ENCODE results near the gene MED12L. TPM values are rescaled to one million over a fixed set of nuclear protein-coding genes. Genes with fewer than 3 reads are reported as not detected.

Gene MED12L
- total RNA-seq, 1 experiment from 2014 or later, result 14.9 TPM

DNA sequence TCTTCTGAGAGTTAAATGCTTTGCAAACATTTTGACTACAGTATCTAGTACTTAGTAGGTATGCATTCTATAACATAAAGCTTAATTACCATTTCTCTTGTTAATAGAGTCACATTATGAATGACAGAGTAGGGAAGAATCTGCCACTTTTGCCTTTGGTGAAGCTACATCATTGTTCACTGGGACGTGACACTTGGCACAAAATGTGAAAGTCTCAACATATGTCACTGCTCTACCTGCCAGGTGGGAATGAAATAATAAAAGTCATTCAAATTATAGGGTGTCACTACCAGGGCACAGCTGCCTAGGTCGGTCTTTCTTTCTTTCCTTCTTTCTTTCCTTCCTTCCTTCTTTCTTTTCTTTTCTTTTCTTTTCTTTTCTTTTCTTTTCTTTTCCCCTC lies 213.5 kb downstream of the MED12L start:
- no peaks in the 10 kb centered on the region for H3K79me2 ChIP-seq (ENCODE audit: insufficient read depth, low read length)
- H2BK15ac ChIP-seq (ENCODE audit: low read depth, low read length), result no peak overlapping the region
- no peak overlapping the region for H3K18ac ChIP-seq (ENCODE audit: insufficient read length, low read depth, low read length)
- H4K8ac ChIP-seq (replicated peaks; ENCODE audit: insufficient read length, low read depth, low read length), result no peak overlapping the region
- H3K4me2 ChIP-seq (ENCODE audit: insufficient read depth, insufficient read length, low read length), result no peak overlapping the region
- Mint-ChIP-seq H3K27ac (no peak overlapping the region), H3K36me3 (ENCODE audit: insufficient read depth in 1 of 3, low read depth in 3 of 3) (no peaks in the 10 kb centered on the region), H3K9me3 (no peaks in the 10 kb centered on the region), H3K27me3 (ENCODE audit: low read depth) (no peaks in the 10 kb centered on the region), H3K4me3 (no peak overlapping the region), H3K4me1 (peaks cover 13 to 19% of the 10 kb centered on the region in 2 experiments)
- no peak for DNase-seq
- no peak overlapping the region for H3T11ph ChIP-seq (ENCODE audit: low read length)
- no peaks in the 10 kb centered on the region for H3K27me3 ChIP-seq (ENCODE audit: insufficient read depth, low read length)
- H4K20me1 ChIP-seq (ENCODE audit: control insufficient read depth, insufficient read depth, insufficient read length), result no peaks in the 10 kb centered on the region
- no peak overlapping the region for H3K56ac ChIP-seq (ENCODE audit: insufficient read length, low read depth, low read length)
- no peak overlapping the region for H3K9ac ChIP-seq (ENCODE audit: extremely low read depth, insufficient read length, low read length)
- H3K4ac ChIP-seq (ENCODE audit: low read depth, low read length), result no peak overlapping the region
- H3K79me1 ChIP-seq (ENCODE audit: insufficient read depth, low read depth, low read length, poor library complexity, severe bottlenecking), result no peaks in the 10 kb centered on the region
- no peak overlapping the region for H2AFZ ChIP-seq (ENCODE audit: low read length)
- H3K23me2 ChIP-seq (ENCODE audit: insufficient read length, low read depth, low read length, poor library complexity, severe bottlenecking), result no peaks in the 10 kb centered on the region
- H2AK5ac ChIP-seq (ENCODE audit: insufficient read length, low read length), result no peak overlapping the region
- H3K14ac ChIP-seq (ENCODE audit: insufficient read depth, low read length), result no peak overlapping the region
- H3K4me1 ChIP-seq (ENCODE audit: insufficient read depth, low read length), result no peaks in the 10 kb centered on the region
- no peak overlapping the region for H2BK12ac ChIP-seq (ENCODE audit: insufficient read length, low read depth, low read length)
- H2BK20ac ChIP-seq (ENCODE audit: low read depth, low read length, poor library complexity, severe bottlenecking), result no peak overlapping the region
- no peak overlapping the region for H3K27ac ChIP-seq (ENCODE audit: insufficient read length, low read depth, low read length)
- WGBS (ENCODE audit: extremely low coverage, insufficient read length, low lambda C conversion rate), result no CpG with 5 or more reads among the region's 2 CpGs
- H2BK5ac ChIP-seq (ENCODE audit: insufficient read length, low read length), result no peak overlapping the region
- no peaks in the 10 kb centered on the region for H3K9me3 ChIP-seq (ENCODE audit: control insufficient read depth, low read depth, low read length)
- H4K91ac ChIP-seq (ENCODE audit: insufficient read length, low read depth, low read length), result no peak overlapping the region
- H3K23ac ChIP-seq (ENCODE audit: insufficient read length, low read depth, low read length), result no peak overlapping the region
- TF ChIP-seq, protein P1, sequence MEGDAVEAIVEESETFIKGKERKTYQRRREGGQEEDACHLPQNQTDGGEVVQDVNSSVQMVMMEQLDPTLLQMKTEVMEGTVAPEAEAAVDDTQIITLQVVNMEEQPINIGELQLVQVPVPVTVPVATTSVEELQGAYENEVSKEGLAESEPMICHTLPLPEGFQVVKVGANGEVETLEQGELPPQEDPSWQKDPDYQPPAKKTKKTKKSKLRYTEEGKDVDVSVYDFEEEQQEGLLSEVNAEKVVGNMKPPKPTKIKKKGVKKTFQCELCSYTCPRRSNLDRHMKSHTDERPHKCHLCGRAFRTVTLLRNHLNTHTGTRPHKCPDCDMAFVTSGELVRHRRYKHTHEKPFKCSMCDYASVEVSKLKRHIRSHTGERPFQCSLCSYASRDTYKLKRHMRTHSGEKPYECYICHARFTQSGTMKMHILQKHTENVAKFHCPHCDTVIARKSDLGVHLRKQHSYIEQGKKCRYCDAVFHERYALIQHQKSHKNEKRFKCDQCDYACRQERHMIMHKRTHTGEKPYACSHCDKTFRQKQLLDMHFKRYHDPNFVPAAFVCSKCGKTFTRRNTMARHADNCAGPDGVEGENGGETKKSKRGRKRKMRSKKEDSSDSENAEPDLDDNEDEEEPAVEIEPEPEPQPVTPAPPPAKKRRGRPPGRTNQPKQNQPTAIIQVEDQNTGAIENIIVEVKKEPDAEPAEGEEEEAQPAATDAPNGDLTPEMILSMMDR (conservative IDR thresholded peaks at IDR 0.05), result no peak
- no peak overlapping the region for H2BK120ac ChIP-seq (ENCODE audit: low read depth, low read length, poor library complexity, severe bottlenecking)
- no peak overlapping the region for H4K5ac ChIP-seq (ENCODE audit: insufficient read length, low read depth, low read length)

All from H9 (cell line).